CD8-positive, alpha-beta memory T cell (primary cell): ENCODE data around the gene RPAP3. TPM values are rescaled to one million over a fixed set of nuclear protein-coding genes. Genes with fewer than 3 reads are reported as not detected.
"Not testable (repeated sequence)": the region's sequence is repeated elsewhere in the genome, so short reads cannot be mapped to it uniquely, and the experiment has no call there.

Experiments used
- CTCF ChIA-PET: fragments of 350-600 bp; sonication (Branson Sonifier 250); formaldehyde crosslinking; loops from one replicate; lab custom pipeline; 2021; ENCODE audit warnings: antibody characterized with exemption; lab: Charles Lee
- POLR2A ChIA-PET: fragments of 350-600 bp; sonication (Branson Sonifier 250); formaldehyde crosslinking; loops from one replicate; lab custom pipeline; 2021; ENCODE audit warnings: antibody characterized with exemption; lab: Charles Lee
- DNase-seq, 5 donors: peaks; one replicate each; pipeline versions ENCODE4 v3.0.0 to v3.0.0-alpha.2; 2020 to 2022; ENCODE audit warnings: mixed read lengths in 1 of 5
- H3K27ac ChIP-seq: one replicate; pipeline ENCODE4 v1.7.0; 2013; ENCODE audit warnings: low read depth, mild to moderate bottlenecking, low read length, moderate library complexity
- H3K27me3 ChIP-seq: 2 replicates; pipeline ENCODE4 v1.7.0; 2013; ENCODE audit warnings: low read length, mild to moderate bottlenecking; ENCODE audit not compliant: insufficient read depth, poor library complexity, severe bottlenecking
- H3K36me3 ChIP-seq: 2 replicates; pipeline ENCODE4 v1.7.0; 2013; ENCODE audit warnings: mild to moderate bottlenecking, low read length, moderate library complexity; ENCODE audit not compliant: insufficient read depth
- H3K4me1 ChIP-seq: 2 replicates; pipeline ENCODE4 v1.7.0; 2013; ENCODE audit warnings: mild to moderate bottlenecking, low read length, moderate library complexity; ENCODE audit not compliant: insufficient read depth
- H3K4me3 ChIP-seq: 2 replicates; pipeline ENCODE4 v1.7.0; 2013; ENCODE audit warnings: mild to moderate bottlenecking, low read length
- H3K9me3 ChIP-seq: 2 replicates; pipeline ENCODE4 v1.7.0; 2013; ENCODE audit warnings: mild to moderate bottlenecking, low read length
- H3K27ac Mint-ChIP-seq, 8 donors: one replicate each; pipeline ENCODE4 v1.8.0; 2020 to 2021; ENCODE audit warnings: mixed read lengths in 8 of 8, mild to moderate bottlenecking in 6 of 8, inconsistent platforms in 3 of 8, moderate library complexity in 3 of 8
- H3K27me3 Mint-ChIP-seq, 2 donors: one replicate each; pipeline ENCODE4 v1.8.0; 2020 to 2021; ENCODE audit warnings: mixed read lengths in 2 of 2, mild to moderate bottlenecking in 1 of 2, moderate library complexity in 1 of 2
- H3K36me3 Mint-ChIP-seq, 3 donors: one replicate each; pipeline ENCODE4 v1.8.0; 2020 to 2021; ENCODE audit warnings: mixed read lengths in 3 of 3, inconsistent platforms in 1 of 3, mild to moderate bottlenecking in 1 of 3
- H3K4me1 Mint-ChIP-seq, 3 donors: one replicate each; pipeline ENCODE4 v1.8.0; 2020 to 2021; ENCODE audit warnings: mixed read lengths in 3 of 3, inconsistent platforms in 1 of 3, mild to moderate bottlenecking in 1 of 3
- H3K4me3 Mint-ChIP-seq, 7 donors: one replicate each; pipeline ENCODE4 v1.8.0; 2020 to 2021; ENCODE audit warnings: mixed read lengths in 7 of 7, mild to moderate bottlenecking in 6 of 7, moderate library complexity in 4 of 7, inconsistent platforms in 2 of 7
- H3K9me3 Mint-ChIP-seq, 5 donors: one replicate each; pipeline ENCODE4 v1.8.0; 2020 to 2022; ENCODE audit warnings: mixed read lengths in 5 of 5, mild to moderate bottlenecking in 3 of 5, moderate library complexity in 2 of 5, inconsistent platforms in 1 of 5
- polyA plus RNA-seq: library from polyadenylated mRNA; unstranded; fragments of 300-500 nt; fragmentation: Illumina TruSeq; gene quantifications from one replicate; pipeline ENCODE4 v1.2.3, GENCODE V29; 2021
- total RNA-seq, 2 experiments: library from RNA; stranded (reverse); gene quantifications; one replicate each; pipeline ENCODE4 v1.2.3, GENCODE V29; 2021

Gene RPAP3
- total and polyA plus RNA-seq, 3 experiments from 2014 or later: 35.3 to 58.1 (median 54.0) TPM

GRCh38 chr12:47636908-47637780 lies 68.7 kb downstream of the RPAP3 start:
- H3K27ac Mint-ChIP-seq: peak overlapping the region in 1 of 8 donors; percentile 44

GRCh38 chr12:47635770-47636169 lies 70.1 kb downstream of the RPAP3 start:
- H3K4me3 Mint-ChIP-seq: not testable (repeated sequence)

More at GRCh38 chr12:47636908-47637780, 68.7 kb downstream of the RPAP3 start:
- Histone ChIP-seq H3K36me3 (no peaks in the 10 kb centered on the region), H3K9me3 (peaks cover 4% of the 10 kb centered on the region), H3K4me3 (no peak overlapping the region), H3K27me3 (no peaks in the 10 kb centered on the region), H3K27ac (no peak overlapping the region), H3K4me1 (no peaks in the 10 kb centered on the region)
- Mint-ChIP-seq H3K27me3 (no peaks in the 10 kb centered on the region), H3K36me3 (peaks cover 35 to 68% (median 54%) of the 10 kb centered on the region in 3 donors), H3K9me3 (peaks cover 12 to 46% (median 30%) of the 10 kb centered on the region in 5 donors), H3K4me1 (no peaks in the 10 kb centered on the region), H3K4me3 (no peak overlapping the region)
- POLR2A ChIA-PET: no interaction called here
- CTCF ChIA-PET: interaction anchor here (1.2 to 2.3 kb wide), 5 partner anchors 12 to 617 kb away, joined by 3 to 6 read pairs (median 6); no protein-coding TSS in a partner anchor
- DNase-seq: peak in 4 of 5 donors; percentile 7 to 51 (median 18)

GRCh38 chr12:47634127-47634526 lies 71.7 kb downstream of the RPAP3 start:
- CTCF ChIA-PET: no interaction called here
- Mint-ChIP-seq H3K27ac (no peak overlapping the region), H3K4me3 (no peak overlapping the region), H3K36me3 (peaks cover 24 to 61% (median 44%) of the 10 kb centered on the region in 3 donors), H3K9me3 (peaks cover 6 to 22% (median 18%) of the 10 kb centered on the region in 5 donors), H3K4me1 (no peaks in the 10 kb centered on the region), H3K27me3 (no peaks in the 10 kb centered on the region)
- Histone ChIP-seq H3K9me3 (peaks cover 4% of the 10 kb centered on the region), H3K4me3 (no peak overlapping the region), H3K4me1 (no peaks in the 10 kb centered on the region), H3K27me3 (no peaks in the 10 kb centered on the region), H3K36me3 (no peaks in the 10 kb centered on the region), H3K27ac (no peak overlapping the region)
- POLR2A ChIA-PET: no interaction called here
- DNase-seq: no peak

More at GRCh38 chr12:47635770-47636169, 70.1 kb downstream of the RPAP3 start:
- H3K4me1 Mint-ChIP-seq, H3K4me1 ChIP-seq, H3K9me3 ChIP-seq, POLR2A ChIA-PET, H3K27me3 Mint-ChIP-seq, H3K36me3 ChIP-seq, H3K27ac ChIP-seq, H3K4me3 ChIP-seq, H3K27me3 ChIP-seq, DNase-seq: not testable (repeated sequence)
- peaks cover 6 to 37% (median 21%) of the 10 kb centered on the region in 5 donors for H3K9me3 Mint-ChIP-seq
- peak overlapping the region in 1 of 8 donors; percentile 47 for H3K27ac Mint-ChIP-seq
- H3K36me3 Mint-ChIP-seq: peaks cover 30 to 61% (median 48%) of the 10 kb centered on the region in 3 donors
- CTCF ChIA-PET: interaction anchor here (1.2 kb wide), 1 partner anchor 31 kb away, joined by 4 read pairs; no protein-coding TSS in a partner anchor

DNA sequence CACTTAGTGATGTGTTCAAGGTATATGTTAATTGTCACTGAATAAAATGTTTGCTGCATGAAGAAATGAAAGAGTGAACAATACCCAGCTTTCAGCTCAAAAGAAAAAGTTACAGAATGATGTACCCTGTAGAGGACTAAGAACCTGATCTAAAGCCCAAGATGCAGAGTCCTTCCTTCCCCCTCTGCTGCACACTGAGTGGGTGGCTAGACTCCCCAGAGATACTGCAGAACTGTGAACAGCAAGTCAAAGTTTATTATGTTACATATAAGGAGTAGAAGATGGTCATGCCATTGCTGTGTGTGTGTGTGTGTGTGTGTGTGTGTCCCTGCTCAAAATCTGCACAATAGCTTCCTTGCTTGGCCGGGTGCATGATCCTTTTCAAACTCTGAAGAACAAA lies 83.9 kb downstream of the RPAP3 start:
- H3K4me1 Mint-ChIP-seq: no peaks in the 10 kb centered on the region
- H3K9me3 Mint-ChIP-seq: peaks cover 3 to 13% (median 6%) of the 10 kb centered on the region in 5 donors
- H3K36me3 ChIP-seq: no peaks in the 10 kb centered on the region
- no peak overlapping the region for H3K4me3 ChIP-seq
- peaks cover 22 to 45% (median 32%) of the 10 kb centered on the region in 3 donors for H3K36me3 Mint-ChIP-seq
- H3K27me3 Mint-ChIP-seq: peaks cover 0 to 4% of the 10 kb centered on the region in 2 donors
- POLR2A ChIA-PET: no interaction called here
- H3K27me3 ChIP-seq: no peaks in the 10 kb centered on the region
- H3K9me3 ChIP-seq: no peaks in the 10 kb centered on the region
- no peak overlapping the region for H3K4me3 Mint-ChIP-seq
- CTCF ChIA-PET: no interaction called here
- H3K27ac Mint-ChIP-seq: peak overlapping the region in 1 of 8 donors; percentile 20
- no peaks in the 10 kb centered on the region for H3K4me1 ChIP-seq
- DNase-seq: no peak
- H3K27ac ChIP-seq: no peak overlapping the region

DNA sequence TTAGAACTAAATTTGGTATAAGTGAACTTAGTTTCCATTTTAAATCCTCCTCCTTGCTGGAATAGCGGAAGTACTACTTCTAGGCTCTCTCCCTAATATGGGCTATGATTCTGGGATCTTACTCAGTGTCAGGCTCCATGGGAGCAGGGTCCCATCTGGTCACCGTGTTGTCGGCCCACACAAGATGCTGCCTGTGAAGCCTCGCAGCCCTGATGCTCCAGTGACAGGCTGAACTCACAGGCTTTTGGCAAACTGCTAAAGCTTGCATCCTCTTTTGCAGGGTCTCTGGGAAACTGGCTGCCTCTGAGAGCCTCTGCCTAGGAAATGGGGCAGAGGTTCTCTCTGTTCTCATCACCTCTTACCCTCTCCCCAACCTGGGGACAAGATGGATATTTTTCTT lies 88.4 kb downstream of the RPAP3 start:
- peaks cover 10 to 43% (median 24%) of the 10 kb centered on the region in 3 donors for H3K36me3 Mint-ChIP-seq
- no peaks in the 10 kb centered on the region for H3K4me1 ChIP-seq
- no peak overlapping the region for H3K4me3 ChIP-seq
- no peaks in the 10 kb centered on the region for H3K27me3 ChIP-seq
- POLR2A ChIA-PET: no interaction called here
- CTCF ChIA-PET: no interaction called here
- no peaks in the 10 kb centered on the region for H3K4me1 Mint-ChIP-seq
- no peaks in the 10 kb centered on the region for H3K9me3 ChIP-seq
- peak overlapping the region in 1 of 8 donors; percentile 18 for H3K27ac Mint-ChIP-seq
- no peak overlapping the region for H3K27ac ChIP-seq
- H3K27me3 Mint-ChIP-seq: peaks cover 0 to 1% of the 10 kb centered on the region in 2 donors
- H3K4me3 Mint-ChIP-seq: no peak overlapping the region
- peaks cover 0 to 20% (median 17%) of the 10 kb centered on the region in 5 donors for H3K9me3 Mint-ChIP-seq
- H3K36me3 ChIP-seq: no peaks in the 10 kb centered on the region
- DNase-seq: no peak

- POLR2A ChIA-PET: no interaction called here
- no peaks in the 10 kb centered on the region for H3K27me3 ChIP-seq
- CTCF ChIA-PET: interaction anchor here (1.3 kb wide), 1 partner anchor 12 kb away, joined by 3 read pairs; no protein-coding TSS in a partner anchor
- no peaks in the 10 kb centered on the region for H3K9me3 ChIP-seq
- no peak for DNase-seq
- no peaks in the 10 kb centered on the region for H3K36me3 ChIP-seq
- no peak overlapping the region for H3K27ac Mint-ChIP-seq
- no peaks in the 10 kb centered on the region for H3K4me1 Mint-ChIP-seq
- H3K4me1 ChIP-seq: no peaks in the 10 kb centered on the region
- H3K27ac ChIP-seq: no peak overlapping the region
- peaks cover 0 to 26% (median 20%) of the 10 kb centered on the region in 5 donors for H3K9me3 Mint-ChIP-seq
- peaks cover 0 to 1% of the 10 kb centered on the region in 2 donors for H3K27me3 Mint-ChIP-seq
- no peak overlapping the region for H3K4me3 Mint-ChIP-seq
- no peak overlapping the region for H3K4me3 ChIP-seq
- H3K36me3 Mint-ChIP-seq: peaks cover 10 to 46% (median 23%) of the 10 kb centered on the region in 3 donors
Measured at GRCh38 chr12:47616440-47616839, 89.4 kb downstream of the RPAP3 start.

DNA sequence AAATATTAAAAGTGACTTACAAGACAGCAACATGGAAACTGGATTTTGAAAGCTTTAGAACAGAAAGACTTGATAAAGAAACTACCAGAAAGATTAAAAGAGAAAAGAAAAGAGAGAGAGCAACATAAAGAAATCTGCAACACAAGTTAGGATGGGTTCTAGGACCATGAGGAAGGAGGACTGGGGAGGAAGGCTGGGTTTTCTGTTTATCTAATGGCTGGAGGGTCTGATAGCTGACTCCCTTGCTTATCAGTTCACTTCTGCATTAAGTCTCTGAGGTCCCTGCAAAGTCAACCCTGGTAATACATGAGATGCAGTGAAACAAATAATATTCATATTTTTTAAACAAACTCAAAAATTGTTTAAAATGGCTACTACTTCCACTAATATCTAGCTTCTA lies 90.1 kb downstream of the RPAP3 start:
- H3K4me1 ChIP-seq: no peaks in the 10 kb centered on the region
- no peak for DNase-seq
- Mint-ChIP-seq H3K27me3 (peaks cover 0 to 1% of the 10 kb centered on the region in 2 donors), H3K4me1 (no peaks in the 10 kb centered on the region), H3K36me3 (peaks cover 10 to 44% (median 26%) of the 10 kb centered on the region in 3 donors), H3K9me3 (peaks cover 0 to 26% (median 20%) of the 10 kb centered on the region in 5 donors), H3K27ac (no peak overlapping the region), H3K4me3 (no peak overlapping the region)
- ChIA-PET CTCF (interaction anchor here (1.3 kb wide), 1 partner anchor 11 kb away, joined by 3 read pairs; no protein-coding TSS in a partner anchor), POLR2A (no interaction called here)
- no peak overlapping the region for H3K27ac ChIP-seq
- H3K27me3 ChIP-seq: no peaks in the 10 kb centered on the region
- no peaks in the 10 kb centered on the region for H3K9me3 ChIP-seq
- no peaks in the 10 kb centered on the region for H3K36me3 ChIP-seq
- H3K4me3 ChIP-seq: no peak overlapping the region

DNA sequence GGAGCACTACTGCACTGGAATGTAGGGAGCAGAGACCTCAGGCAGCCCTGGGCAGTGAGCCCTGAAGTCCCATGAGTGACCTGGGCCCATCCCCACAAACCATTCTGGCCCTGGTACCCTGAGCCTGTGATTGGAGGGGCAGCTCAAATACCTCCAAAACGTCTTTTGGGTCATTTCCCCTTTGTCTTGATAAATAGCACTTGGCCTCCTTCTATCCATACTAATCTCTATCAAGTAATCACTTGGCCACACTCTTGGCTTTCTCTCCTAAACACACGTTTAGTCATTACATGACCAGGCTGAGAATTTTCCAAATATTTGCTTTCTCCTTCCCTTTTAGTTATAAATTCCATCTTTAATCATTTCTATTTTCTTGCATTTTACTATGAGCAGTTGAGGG lies 91.3 kb downstream of the RPAP3 start:
- Mint-ChIP-seq H3K4me1 (no peaks in the 10 kb centered on the region), H3K27me3 (peaks cover 0 to 1% of the 10 kb centered on the region in 2 donors), H3K9me3 (peaks cover 0 to 26% (median 20%) of the 10 kb centered on the region in 5 donors), H3K27ac (no peak overlapping the region), H3K4me3 (no peak overlapping the region), H3K36me3 (peaks cover 7 to 54% (median 24%) of the 10 kb centered on the region in 3 donors)
- ChIA-PET CTCF (no interaction called here), POLR2A (no interaction called here)
- Histone ChIP-seq H3K27me3 (no peaks in the 10 kb centered on the region), H3K4me1 (no peaks in the 10 kb centered on the region), H3K36me3 (no peaks in the 10 kb centered on the region), H3K4me3 (no peak overlapping the region), H3K27ac (no peak overlapping the region), H3K9me3 (no peaks in the 10 kb centered on the region)
- DNase-seq: no peak
